Neural progenitor cell (in vitro differentiated cells): ENCODE results near the gene GTF2F1.

ENCODE experiments used
- EZH2phosphoT487 ChIP-seq: fragments of 200-600 bp; sonication (generic); IDR thresholded peaks from 2 replicates; pipeline ENCODE4 v1.6.1; 2017; ENCODE audit warnings: antibody characterized with exemption
- TF ChIP-seq, protein P1 (sequence below): fragments of 200-600 bp; sonication (generic); IDR thresholded peaks from 2 replicates; pipeline ENCODE4 v1.5.1; 2017; ENCODE audit warnings: antibody characterized with exemption, mild to moderate bottlenecking

DNA sequence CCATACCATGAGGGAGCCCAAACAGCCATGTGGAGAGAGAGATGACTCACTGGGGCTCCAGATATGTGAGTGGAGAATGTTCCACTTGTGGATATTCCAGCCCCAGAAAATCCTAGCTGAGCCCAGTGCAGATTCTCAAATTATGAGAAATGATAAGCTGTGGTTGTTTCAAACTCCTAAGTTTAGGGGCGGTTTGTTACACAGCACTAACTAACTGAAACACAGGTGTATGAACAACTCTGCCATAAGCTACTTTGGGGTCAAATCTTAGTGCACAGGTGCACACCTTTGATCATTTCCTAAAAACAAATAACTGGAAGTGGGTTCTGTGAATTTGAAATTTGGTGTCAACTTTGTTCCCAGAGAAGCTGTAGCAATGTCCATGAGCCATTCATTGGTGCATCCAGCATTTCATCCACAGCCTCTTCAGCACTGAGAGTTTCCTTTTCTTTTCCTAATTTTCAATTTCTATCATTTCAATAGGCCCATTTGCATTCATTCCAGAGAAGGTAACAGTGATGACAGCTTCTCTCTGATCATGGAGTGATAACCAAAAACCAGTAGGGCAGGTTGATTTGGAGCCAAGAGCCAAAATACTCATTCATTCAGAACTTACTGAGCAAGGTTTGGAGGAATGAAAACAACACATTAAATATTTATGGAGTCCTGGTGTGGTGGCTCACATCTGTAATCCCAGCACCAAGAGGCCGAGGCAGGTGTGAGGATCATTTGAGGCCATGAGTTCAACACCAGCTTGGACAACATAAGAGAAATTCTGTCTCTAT lies 40.4 kb downstream of the GTF2F1 start:
- TF ChIP-seq EZH2phosphoT487: no peak
- TF ChIP-seq, protein P1, sequence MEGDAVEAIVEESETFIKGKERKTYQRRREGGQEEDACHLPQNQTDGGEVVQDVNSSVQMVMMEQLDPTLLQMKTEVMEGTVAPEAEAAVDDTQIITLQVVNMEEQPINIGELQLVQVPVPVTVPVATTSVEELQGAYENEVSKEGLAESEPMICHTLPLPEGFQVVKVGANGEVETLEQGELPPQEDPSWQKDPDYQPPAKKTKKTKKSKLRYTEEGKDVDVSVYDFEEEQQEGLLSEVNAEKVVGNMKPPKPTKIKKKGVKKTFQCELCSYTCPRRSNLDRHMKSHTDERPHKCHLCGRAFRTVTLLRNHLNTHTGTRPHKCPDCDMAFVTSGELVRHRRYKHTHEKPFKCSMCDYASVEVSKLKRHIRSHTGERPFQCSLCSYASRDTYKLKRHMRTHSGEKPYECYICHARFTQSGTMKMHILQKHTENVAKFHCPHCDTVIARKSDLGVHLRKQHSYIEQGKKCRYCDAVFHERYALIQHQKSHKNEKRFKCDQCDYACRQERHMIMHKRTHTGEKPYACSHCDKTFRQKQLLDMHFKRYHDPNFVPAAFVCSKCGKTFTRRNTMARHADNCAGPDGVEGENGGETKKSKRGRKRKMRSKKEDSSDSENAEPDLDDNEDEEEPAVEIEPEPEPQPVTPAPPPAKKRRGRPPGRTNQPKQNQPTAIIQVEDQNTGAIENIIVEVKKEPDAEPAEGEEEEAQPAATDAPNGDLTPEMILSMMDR: no peak
